ENCODE results near the gene VCAM1.

The VCAM1 gene

DNA sequence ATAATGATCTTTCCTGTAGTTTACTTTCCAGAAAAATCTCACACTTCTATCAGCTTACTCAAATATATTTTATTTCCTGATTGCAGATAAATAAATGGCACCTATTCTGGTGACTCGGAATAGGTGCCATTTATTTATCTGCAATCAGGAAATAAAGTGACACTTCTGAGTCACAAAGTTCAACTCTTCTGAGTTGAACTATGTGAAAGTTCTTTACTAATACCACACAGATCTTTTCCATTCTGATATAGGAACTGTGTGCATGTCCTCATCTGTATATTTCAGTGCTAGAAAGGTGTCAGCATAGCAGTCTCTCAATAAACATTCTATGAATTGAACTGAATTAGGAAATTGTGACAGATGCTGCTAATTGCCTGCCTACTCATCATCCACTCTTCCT lies 4.9 kb upstream of the VCAM1 start:
- no peaks in the 10 kb centered on the region for H3K36me3 Mint-ChIP-seq (ENCODE audit: low read depth)
- H3K27ac Mint-ChIP-seq, result no peak overlapping the region
- H3K9me3 Mint-ChIP-seq, result no peaks in the 10 kb centered on the region
- peaks cover 21% of the 10 kb centered on the region for H3K27me3 Mint-ChIP-seq
- no peak overlapping the region for H3K4me3 Mint-ChIP-seq
- H3K4me1 Mint-ChIP-seq (ENCODE audit: low read depth), result peaks cover 38% of the 10 kb centered on the region

GRCh38 chr1:100717218-100717617 lies 2.3 kb upstream of the VCAM1 start:
- peaks cover 19% of the 10 kb centered on the region for H3K27me3 Mint-ChIP-seq
- no peaks in the 10 kb centered on the region for H3K9me3 Mint-ChIP-seq
- H3K4me3 Mint-ChIP-seq, result no peak overlapping the region
- no peaks in the 10 kb centered on the region for H3K36me3 Mint-ChIP-seq (ENCODE audit: low read depth)
- H3K4me1 Mint-ChIP-seq (ENCODE audit: low read depth), result peaks cover 37% of the 10 kb centered on the region
- H3K27ac Mint-ChIP-seq, result no peak overlapping the region

DNA sequence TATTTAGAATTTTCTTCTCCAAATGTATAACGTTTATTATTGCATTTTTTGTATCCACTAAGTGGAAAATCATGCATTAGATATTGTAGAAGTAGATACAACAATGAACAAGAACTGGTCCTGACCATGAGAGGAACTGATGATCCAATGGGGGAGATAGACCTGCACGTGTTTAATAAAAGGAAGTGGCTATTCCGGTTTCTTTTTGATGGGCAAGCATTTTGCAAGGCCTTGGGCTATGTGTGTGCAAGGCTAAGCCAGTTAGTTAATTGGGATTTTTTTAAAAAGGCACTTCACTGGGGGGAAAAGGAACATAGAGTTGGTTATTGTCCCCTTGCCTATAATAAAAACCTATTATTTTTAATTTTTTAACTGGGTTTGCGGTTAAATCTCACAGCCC lies 961 bp upstream of the VCAM1 start:
- H3K36me3 Mint-ChIP-seq (ENCODE audit: low read depth), result no peaks in the 10 kb centered on the region
- H3K27ac Mint-ChIP-seq, result no peak overlapping the region
- H3K9me3 Mint-ChIP-seq, result no peaks in the 10 kb centered on the region
- peaks cover 25% of the 10 kb centered on the region for H3K27me3 Mint-ChIP-seq
- peaks cover 24% of the 10 kb centered on the region for H3K4me1 Mint-ChIP-seq (ENCODE audit: low read depth)
- H3K4me3 Mint-ChIP-seq, result no peak overlapping the region

- Mint-ChIP-seq H3K4me3 (peak overlapping the region; percentile 6), H3K4me1 (ENCODE audit: low read depth) (peaks cover 12% of the 10 kb centered on the region), H3K36me3 (ENCODE audit: low read depth) (no peaks in the 10 kb centered on the region), H3K9me3 (no peaks in the 10 kb centered on the region), H3K27ac (no peak overlapping the region), H3K27me3 (peaks cover 35% of the 10 kb centered on the region)
These were observed 559 bp downstream of the VCAM1 start for GRCh38 chr1:100720101-100720500.

DNA sequence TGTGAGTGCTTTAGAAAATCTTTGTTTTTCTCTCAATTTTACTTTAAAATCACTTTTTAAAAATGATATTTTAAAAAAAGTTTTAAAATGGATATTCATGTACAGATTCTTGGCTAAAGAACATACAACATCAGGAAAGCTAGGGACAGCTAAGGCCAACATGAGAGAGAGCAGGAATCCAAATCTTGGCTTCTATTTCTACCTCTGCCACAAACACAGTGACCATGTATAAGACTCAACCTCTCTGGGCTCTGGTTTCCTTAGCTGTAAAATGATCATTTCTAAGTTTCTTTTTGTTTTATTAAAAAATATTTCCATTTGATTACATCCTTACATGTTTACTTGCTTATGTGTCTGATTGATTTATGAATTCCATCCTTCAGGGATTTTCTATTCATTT lies 1.2 kb downstream of the VCAM1 start:
- no peaks in the 10 kb centered on the region for H3K36me3 Mint-ChIP-seq (ENCODE audit: low read depth)
- H3K9me3 Mint-ChIP-seq, result no peaks in the 10 kb centered on the region
- peaks cover 37% of the 10 kb centered on the region for H3K27me3 Mint-ChIP-seq
- peaks cover 10% of the 10 kb centered on the region for H3K4me1 Mint-ChIP-seq (ENCODE audit: low read depth)
- no peak overlapping the region for H3K4me3 Mint-ChIP-seq
- H3K27ac Mint-ChIP-seq, result no peak overlapping the region

DNA sequence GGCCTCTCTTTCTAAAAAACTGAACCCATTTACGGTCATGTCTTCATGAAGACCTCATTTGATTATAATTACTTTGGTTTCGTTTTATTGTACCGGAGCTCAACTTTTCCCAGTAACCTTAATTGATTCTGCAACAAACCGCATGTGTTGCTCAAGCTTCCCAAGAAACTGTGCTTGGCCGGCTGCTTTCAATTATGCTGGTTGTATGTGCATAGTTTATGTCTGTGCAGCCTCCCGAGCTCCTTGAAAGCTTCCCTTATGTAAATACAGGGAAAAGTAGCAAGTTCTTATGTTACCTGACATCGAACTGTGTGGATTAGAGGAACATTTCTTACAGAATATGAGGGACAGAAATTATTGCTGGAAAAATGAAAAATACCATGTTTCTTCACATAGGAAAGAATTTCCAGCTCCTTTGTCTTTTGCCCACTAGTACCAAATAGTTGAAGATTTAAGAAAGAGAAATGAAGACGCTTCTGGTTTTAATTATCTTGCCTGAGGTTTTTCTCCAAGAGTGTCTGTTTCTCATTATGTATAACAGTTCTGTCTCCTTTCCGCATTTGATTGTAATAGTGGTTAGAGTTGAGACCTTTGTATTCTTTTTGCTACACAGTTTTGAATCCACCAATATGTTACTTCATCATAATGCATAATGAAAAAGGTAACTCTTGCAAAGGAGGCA lies 2.1 kb downstream of the VCAM1 start:
- Mint-ChIP-seq H3K4me3 (no peak overlapping the region), H3K27me3 (peaks cover 45% of the 10 kb centered on the region), H3K36me3 (ENCODE audit: low read depth) (no peaks in the 10 kb centered on the region), H3K4me1 (ENCODE audit: low read depth) (peaks cover 10% of the 10 kb centered on the region), H3K27ac (no peak overlapping the region), H3K9me3 (no peaks in the 10 kb centered on the region)

- Mint-ChIP-seq H3K27ac (no peak overlapping the region), H3K36me3 (ENCODE audit: low read depth) (no peaks in the 10 kb centered on the region), H3K27me3 (peaks cover 41% of the 10 kb centered on the region), H3K9me3 (no peaks in the 10 kb centered on the region), H3K4me3 (no peak overlapping the region), H3K4me1 (ENCODE audit: low read depth) (peaks cover 10% of the 10 kb centered on the region)
These were observed 2.7 kb downstream of the VCAM1 start for GRCh38 chr1:100722221-100722620.

GRCh38 chr1:100724281-100724680 lies 4.7 kb downstream of the VCAM1 start:
- H3K9me3 Mint-ChIP-seq, result no peaks in the 10 kb centered on the region
- no peak overlapping the region for H3K4me3 Mint-ChIP-seq
- no peaks in the 10 kb centered on the region for H3K36me3 Mint-ChIP-seq (ENCODE audit: low read depth)
- H3K27me3 Mint-ChIP-seq, result peaks cover 42% of the 10 kb centered on the region
- no peak overlapping the region for H3K27ac Mint-ChIP-seq
- peaks cover 5% of the 10 kb centered on the region for H3K4me1 Mint-ChIP-seq (ENCODE audit: low read depth)

- Mint-ChIP-seq H3K27ac (no peak overlapping the region), H3K9me3 (no peaks in the 10 kb centered on the region), H3K4me3 (no peak overlapping the region), H3K4me1 (ENCODE audit: low read depth) (peaks cover 8% of the 10 kb centered on the region), H3K27me3 (peaks cover 28% of the 10 kb centered on the region), H3K36me3 (ENCODE audit: low read depth) (no peaks in the 10 kb centered on the region)
These were observed 10.6 kb downstream of the VCAM1 start for GRCh38 chr1:100730130-100730529.

GRCh38 chr1:100731309-100731708 lies 11.8 kb downstream of the VCAM1 start:
- Mint-ChIP-seq H3K4me3 (no peak overlapping the region), H3K36me3 (ENCODE audit: low read depth) (no peaks in the 10 kb centered on the region), H3K4me1 (ENCODE audit: low read depth) (peaks cover 8% of the 10 kb centered on the region), H3K27me3 (peaks cover 20% of the 10 kb centered on the region), H3K9me3 (no peaks in the 10 kb centered on the region), H3K27ac (no peak overlapping the region)

DNA sequence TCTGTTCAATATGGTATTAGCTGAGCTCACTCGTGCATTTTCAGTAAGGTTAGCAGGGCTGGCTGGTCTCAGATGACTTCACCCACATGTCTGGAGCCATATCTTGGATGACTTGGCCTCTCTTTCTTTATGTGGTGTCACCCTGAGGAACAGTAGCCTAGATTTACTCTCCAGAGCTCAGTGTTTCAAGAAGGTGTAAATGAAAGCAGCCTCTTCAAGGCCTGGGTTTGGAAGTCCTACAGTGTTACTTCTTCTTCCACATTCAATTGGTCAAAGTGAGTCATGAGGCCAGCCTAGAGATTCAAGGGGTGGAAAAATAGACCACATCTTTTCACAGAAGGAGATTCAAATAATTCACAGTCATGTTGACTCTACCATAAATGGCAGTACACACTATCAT lies 12.2 kb downstream of the VCAM1 start:
- H3K4me3 Mint-ChIP-seq, result no peak overlapping the region

GRCh38 chr1:100734676-100735075 lies 15.1 kb downstream of the VCAM1 start:
- Mint-ChIP-seq H3K4me1 (ENCODE audit: low read depth) (peaks cover 8% of the 10 kb centered on the region), H3K4me3 (no peak overlapping the region), H3K9me3 (no peaks in the 10 kb centered on the region), H3K27ac (no peak overlapping the region), H3K27me3 (peaks cover 10% of the 10 kb centered on the region), H3K36me3 (ENCODE audit: low read depth) (no peaks in the 10 kb centered on the region)

More for the DNA sequence above, 12.2 kb downstream of the VCAM1 start:
- no peaks in the 10 kb centered on the region for H3K9me3 Mint-ChIP-seq
- H3K27ac Mint-ChIP-seq, result no peak overlapping the region
- H3K36me3 Mint-ChIP-seq (ENCODE audit: low read depth), result no peaks in the 10 kb centered on the region
- H3K4me1 Mint-ChIP-seq (ENCODE audit: low read depth), result peaks cover 8% of the 10 kb centered on the region
- H3K27me3 Mint-ChIP-seq, result peaks cover 18% of the 10 kb centered on the region

DNA sequence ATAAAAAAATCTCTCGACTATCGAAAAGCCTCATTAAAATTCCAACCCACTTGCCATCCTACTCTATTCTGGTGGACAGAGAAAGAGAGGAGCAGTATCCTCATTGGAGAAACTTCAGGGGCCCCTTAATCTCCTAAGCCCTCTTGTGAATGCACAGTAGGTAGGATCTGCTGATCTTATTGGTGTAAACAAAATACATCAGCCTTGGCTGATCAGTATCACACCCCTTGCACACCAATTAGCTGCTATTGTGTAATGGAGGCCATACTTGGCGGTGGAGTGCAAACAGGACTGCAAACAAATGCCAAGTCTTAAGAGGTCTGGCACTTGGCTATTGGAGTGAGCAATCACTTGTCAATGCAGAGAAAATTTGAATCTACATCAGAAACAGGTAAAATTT lies 15.7 kb downstream of the VCAM1 start:
- Mint-ChIP-seq H3K9me3 (no peaks in the 10 kb centered on the region), H3K27ac (no peak overlapping the region), H3K36me3 (ENCODE audit: low read depth) (no peaks in the 10 kb centered on the region), H3K4me3 (no peak overlapping the region), H3K4me1 (ENCODE audit: low read depth) (peaks cover 8% of the 10 kb centered on the region), H3K27me3 (peaks cover 8% of the 10 kb centered on the region)

DNA sequence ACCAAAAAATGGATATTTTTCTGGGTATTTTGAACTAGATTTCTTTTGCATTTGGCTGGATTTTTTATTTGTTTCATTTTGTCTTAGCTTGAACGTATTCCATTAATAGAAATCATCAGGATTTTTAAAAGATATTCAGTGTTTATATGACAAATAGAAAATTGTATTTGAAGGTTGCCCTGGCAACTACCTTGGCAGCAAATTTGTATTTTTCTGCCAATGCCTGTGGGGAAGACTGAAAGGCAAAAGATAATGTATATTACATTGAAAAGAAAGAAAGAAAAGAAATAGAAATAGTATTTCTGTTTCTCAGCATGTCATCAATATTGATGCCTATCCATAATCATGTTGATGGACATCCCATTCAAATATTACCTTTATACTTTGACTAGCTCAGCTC lies 16.8 kb downstream of the VCAM1 start:
- H3K27me3 Mint-ChIP-seq, result peaks cover 3% of the 10 kb centered on the region
- H3K27ac Mint-ChIP-seq, result no peak overlapping the region
- H3K4me3 Mint-ChIP-seq, result no peak overlapping the region
- no peaks in the 10 kb centered on the region for H3K9me3 Mint-ChIP-seq
- H3K36me3 Mint-ChIP-seq (ENCODE audit: low read depth), result no peaks in the 10 kb centered on the region
- peaks cover 8% of the 10 kb centered on the region for H3K4me1 Mint-ChIP-seq (ENCODE audit: low read depth)

GRCh38 chr1:100736746-100737145 lies 17.2 kb downstream of the VCAM1 start:
- H3K4me1 Mint-ChIP-seq (ENCODE audit: low read depth), result peaks cover 6% of the 10 kb centered on the region
- no peak overlapping the region for H3K27ac Mint-ChIP-seq
- no peaks in the 10 kb centered on the region for H3K9me3 Mint-ChIP-seq
- H3K36me3 Mint-ChIP-seq (ENCODE audit: low read depth), result no peaks in the 10 kb centered on the region
- peaks cover 3% of the 10 kb centered on the region for H3K27me3 Mint-ChIP-seq
- H3K4me3 Mint-ChIP-seq, result no peak overlapping the region

- H3K27me3 Mint-ChIP-seq, result peaks cover 22% of the 10 kb centered on the region
- H3K27ac Mint-ChIP-seq, result no peak overlapping the region
These were observed 27.0 kb downstream of the VCAM1 start for GRCh38 chr1:100746542-100746932.

More at GRCh38 chr1:100746542-100746932, 27.0 kb downstream of the VCAM1 start:
- H3K9me3 Mint-ChIP-seq, result peaks cover 4% of the 10 kb centered on the region
- H3K4me1 Mint-ChIP-seq (ENCODE audit: low read depth), result peaks cover 7% of the 10 kb centered on the region
- no peaks in the 10 kb centered on the region for H3K36me3 Mint-ChIP-seq (ENCODE audit: low read depth)
- no peak overlapping the region for H3K4me3 Mint-ChIP-seq

Data from stimulated activated naive CD8-positive, alpha-beta T cell treated with anti-CD3 and anti-CD28 coated beads, Interleukin-15, Interleukin-2, amounts not matched to agents 100 ng/mL and 50 ng/mL, for 24 hours (primary cell).